ENCODE measurements around the gene CD58.

GRCh38 chr1:116567790-116568661 lies 2.8 kb downstream of the CD58 start:
- TF ChIP-seq, protein P1, sequence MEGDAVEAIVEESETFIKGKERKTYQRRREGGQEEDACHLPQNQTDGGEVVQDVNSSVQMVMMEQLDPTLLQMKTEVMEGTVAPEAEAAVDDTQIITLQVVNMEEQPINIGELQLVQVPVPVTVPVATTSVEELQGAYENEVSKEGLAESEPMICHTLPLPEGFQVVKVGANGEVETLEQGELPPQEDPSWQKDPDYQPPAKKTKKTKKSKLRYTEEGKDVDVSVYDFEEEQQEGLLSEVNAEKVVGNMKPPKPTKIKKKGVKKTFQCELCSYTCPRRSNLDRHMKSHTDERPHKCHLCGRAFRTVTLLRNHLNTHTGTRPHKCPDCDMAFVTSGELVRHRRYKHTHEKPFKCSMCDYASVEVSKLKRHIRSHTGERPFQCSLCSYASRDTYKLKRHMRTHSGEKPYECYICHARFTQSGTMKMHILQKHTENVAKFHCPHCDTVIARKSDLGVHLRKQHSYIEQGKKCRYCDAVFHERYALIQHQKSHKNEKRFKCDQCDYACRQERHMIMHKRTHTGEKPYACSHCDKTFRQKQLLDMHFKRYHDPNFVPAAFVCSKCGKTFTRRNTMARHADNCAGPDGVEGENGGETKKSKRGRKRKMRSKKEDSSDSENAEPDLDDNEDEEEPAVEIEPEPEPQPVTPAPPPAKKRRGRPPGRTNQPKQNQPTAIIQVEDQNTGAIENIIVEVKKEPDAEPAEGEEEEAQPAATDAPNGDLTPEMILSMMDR (IDR thresholded peaks at IDR 0.05), result no peak
- no peak for TF ChIP-seq EP300 (IDR thresholded peaks at IDR 0.05)
